Muscle of leg (tissue), 11 donors: ENCODE results near the gene MRPL10. TPM values are rescaled to one million over a fixed set of nuclear protein-coding genes. Genes with fewer than 3 reads are reported as not detected.

ENCODE experiments used
- DNase-seq: peaks from one replicate; pipeline ENCODE4 v3.0.0; 2013
- H3K27ac ChIP-seq: one replicate; pipeline ENCODE4 v1.5.1; 2013; ENCODE audit warnings: mild to moderate bottlenecking, low read length, control low read depth
- H3K27me3 ChIP-seq: one replicate; pipeline ENCODE4 v1.6.1; 2013; ENCODE audit warnings: low read length; ENCODE audit not compliant: control insufficient read depth, insufficient read depth
- H3K36me3 ChIP-seq: one replicate; pipeline ENCODE4 v1.6.1; 2013; ENCODE audit warnings: low read length; ENCODE audit not compliant: control insufficient read depth, insufficient read depth
- H3K4me1 ChIP-seq: one replicate; pipeline ENCODE4 v1.6.1; 2013; ENCODE audit warnings: low read length; ENCODE audit not compliant: control insufficient read depth, insufficient read depth
- H3K4me3 ChIP-seq: one replicate; pipeline ENCODE4 v1.5.1; 2013; ENCODE audit warnings: low read length, control low read depth
- H3K9me3 ChIP-seq: replicated peaks from 2 replicates; pipeline ENCODE4 v1.6.1; 2013; ENCODE audit warnings: low read depth, low read length; ENCODE audit not compliant: control insufficient read depth
- WGBS: methylation state at CpG from one replicate; pipeline ENCODE4 v1.1.5; 2013; ENCODE audit warnings: missing lambda C conversion rate; ENCODE audit not compliant: insufficient coverage; 5-methylcytosine and 5-hydroxymethylcytosine counted together
- polyA plus RNA-seq, 8 donors: library from polyadenylated mRNA; unstranded; fragments of 120-200 nt; gene quantifications; one replicate each; pipeline versions ENCODE4 v1.2.1 to v1.2.3, GENCODE V29; 2013; ENCODE audit warnings: inconsistent platforms in 1 of 8, low replicate concordance in 1 of 8; ENCODE audit not compliant: insufficient read length in 8 of 8, insufficient read depth in 1 of 8
- total RNA-seq: library from RNA; stranded (reverse); fragments of 120-200 nt; gene quantifications from one replicate; pipeline ENCODE4 v1.2.4, GENCODE V29; 2013

Gene MRPL10
- total and polyA plus RNA-seq, 9 donors, result 37.5 to 62.9 (median 54.3) TPM

- DNase-seq, result no peak
- no peak overlapping the region for H3K4me3 ChIP-seq
- H3K9me3 ChIP-seq, result no peaks in the 10 kb centered on the region
- H3K36me3 ChIP-seq, result no peaks in the 10 kb centered on the region
- peaks cover 58% of the 10 kb centered on the region for H3K27me3 ChIP-seq
- H3K4me1 ChIP-seq, result no peaks in the 10 kb centered on the region
- no peak overlapping the region for H3K27ac ChIP-seq
- 81% methylated on average over 5 of the region's 7 CpGs for WGBS
Observed at GRCh38 chr17:47862621-47863440, 31.5 kb upstream of the MRPL10 start.

- no peak for DNase-seq
- Histone ChIP-seq H3K9me3 (no peaks in the 10 kb centered on the region), H3K27me3 (peaks cover 59% of the 10 kb centered on the region), H3K4me1 (peaks cover 3% of the 10 kb centered on the region), H3K36me3 (no peaks in the 10 kb centered on the region), H3K27ac (no peak overlapping the region), H3K4me3 (no peak overlapping the region)
- WGBS, result no CpG with 5 or more reads among the region's 5 CpGs
Observed at GRCh38 chr17:47860386-47860785, 29.0 kb upstream of the MRPL10 start.

- no peak for DNase-seq
- Histone ChIP-seq H3K27ac (no peak overlapping the region), H3K4me3 (no peak overlapping the region), H3K4me1 (peaks cover 4% of the 10 kb centered on the region), H3K27me3 (peaks cover 71% of the 10 kb centered on the region), H3K36me3 (no peaks in the 10 kb centered on the region), H3K9me3 (no peaks in the 10 kb centered on the region)
- WGBS, result 32% methylated on average over 15 of the region's 16 CpGs
Observed at GRCh38 chr17:47857551-47858455, 26.5 kb upstream of the MRPL10 start.

- peaks cover 9% of the 10 kb centered on the region for H3K4me1 ChIP-seq
- H3K4me3 ChIP-seq, result no peak overlapping the region
- peaks cover 81% of the 10 kb centered on the region for H3K27me3 ChIP-seq
- DNase-seq, result no peak
- no peaks in the 10 kb centered on the region for H3K9me3 ChIP-seq
- no peaks in the 10 kb centered on the region for H3K36me3 ChIP-seq
- no peak overlapping the region for H3K27ac ChIP-seq
Observed at GRCh38 chr17:47856830-47857229, 25.5 kb upstream of the MRPL10 start.

GRCh38 chr17:47855737-47856136 lies 24.4 kb upstream of the MRPL10 start:
- peak; percentile 60 for DNase-seq
- H3K4me3 ChIP-seq, result no peak overlapping the region
- H3K9me3 ChIP-seq, result no peaks in the 10 kb centered on the region
- WGBS, result 8% methylated on average over 2 of the region's 3 CpGs
- no peaks in the 10 kb centered on the region for H3K36me3 ChIP-seq
- peaks cover 14% of the 10 kb centered on the region for H3K4me1 ChIP-seq
- peak overlapping the region; percentile 51 for H3K27ac ChIP-seq
- H3K27me3 ChIP-seq, result peaks cover 88% of the 10 kb centered on the region

- Histone ChIP-seq H3K4me1 (peaks cover 14% of the 10 kb centered on the region), H3K27me3 (peaks cover 92% of the 10 kb centered on the region), H3K4me3 (no peak overlapping the region), H3K27ac (no peak overlapping the region), H3K36me3 (no peaks in the 10 kb centered on the region), H3K9me3 (no peaks in the 10 kb centered on the region)
- no peak for DNase-seq
- WGBS, result 15% methylated on average over 5 of the region's 5 CpGs
Observed at GRCh38 chr17:47853616-47854015, 22.3 kb upstream of the MRPL10 start.

GRCh38 chr17:47852113-47852949 lies 21.0 kb upstream of the MRPL10 start:
- H3K27me3 ChIP-seq, result peaks cover 97% of the 10 kb centered on the region
- peaks cover 14% of the 10 kb centered on the region for H3K4me1 ChIP-seq
- no peaks in the 10 kb centered on the region for H3K36me3 ChIP-seq
- DNase-seq, result no peak
- no peak overlapping the region for H3K4me3 ChIP-seq
- no peak overlapping the region for H3K27ac ChIP-seq
- WGBS, result 21% methylated on average over 21 of the region's 32 CpGs
- H3K9me3 ChIP-seq, result no peaks in the 10 kb centered on the region

- 17% methylated on average over 11 of the region's 11 CpGs for WGBS
- Histone ChIP-seq H3K4me3 (no peak overlapping the region), H3K4me1 (peaks cover 14% of the 10 kb centered on the region), H3K27ac (no peak overlapping the region), H3K36me3 (no peaks in the 10 kb centered on the region), H3K9me3 (no peaks in the 10 kb centered on the region), H3K27me3 (peaks cover 98% of the 10 kb centered on the region)
- no peak for DNase-seq
Observed at GRCh38 chr17:47851764-47852112, 20.4 kb upstream of the MRPL10 start.

GRCh38 chr17:47850692-47851573 lies 19.6 kb upstream of the MRPL10 start, which contains the start of gene SP6:
SP6 (minus strand) TSS chr17:47851163; CDS start chr17:47848429, 2,734 bp downstream.
- 2% methylated on average over 44 of the region's 71 CpGs for WGBS
- H3K36me3 ChIP-seq, result no peaks in the 10 kb centered on the region

More at GRCh38 chr17:47850692-47851573, 19.6 kb upstream of the MRPL10 start, which contains the start of gene SP6:
- no peak for DNase-seq
- H3K27ac ChIP-seq, result no peak within 1 kb of the TSS
- no peaks in the 10 kb centered on the region for H3K9me3 ChIP-seq
- peak within 1 kb of the TSS; percentile 22 for H3K4me3 ChIP-seq
- H3K27me3 ChIP-seq, result peaks cover 98% of the 10 kb centered on the region
- peaks cover 14% of the 10 kb centered on the region for H3K4me1 ChIP-seq
